RWPE1 (cell line): Measurements from ENCODE around the gene SRGAP2B.
"Not testable (repeated sequence)": the region's sequence is repeated elsewhere in the genome, so short reads cannot be mapped to it uniquely, and the experiment has no call there.

Experiments
- CTCF ChIA-PET: fragments of 350-600 bp; sonication (Branson Sonifier 250); formaldehyde crosslinking; extraction: SDS; loops from one replicate; lab custom pipeline; 2021; lab: Yijun Ruan, JAX
- POLR2A ChIA-PET: fragments of 400-600 bp; formaldehyde crosslinking; extraction: SDS; loops from one replicate; lab custom pipeline; 2020; ENCODE audit warnings: antibody characterized with exemption; ENCODE audit not compliant: low non-redundant PET; lab: Yijun Ruan, JAX
- DNase-seq: peaks from one replicate; pipeline ENCODE4 v3.0.0; 2012; ENCODE audit warnings: low spot score
- H3K27ac ChIP-seq: fragments of 450-650 bp; 2 replicates; pipeline ENCODE4 v1.5.1; 2017

The SRGAP2B gene

DNA sequence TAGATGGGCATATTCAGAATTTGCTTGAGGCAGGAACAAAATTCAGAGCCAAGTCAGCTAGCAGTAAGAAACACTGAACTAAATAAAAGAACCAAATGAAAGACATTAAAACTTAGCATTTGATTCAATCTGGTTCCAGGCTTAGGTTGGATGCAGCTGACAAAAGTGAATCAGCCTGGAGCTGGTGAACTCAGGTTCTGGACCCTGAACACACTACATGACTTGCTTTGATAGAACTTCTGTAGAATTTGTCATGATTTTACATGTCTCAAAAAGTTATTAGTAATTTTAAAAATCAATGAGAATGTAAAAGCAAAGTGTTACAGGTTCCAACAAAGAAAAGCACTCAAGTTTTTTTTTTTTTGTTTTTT, 78.7 kb downstream of the SRGAP2B start:
- H3K27ac ChIP-seq, POLR2A ChIA-PET, CTCF ChIA-PET, DNase-seq: not testable (repeated sequence)

DNA sequence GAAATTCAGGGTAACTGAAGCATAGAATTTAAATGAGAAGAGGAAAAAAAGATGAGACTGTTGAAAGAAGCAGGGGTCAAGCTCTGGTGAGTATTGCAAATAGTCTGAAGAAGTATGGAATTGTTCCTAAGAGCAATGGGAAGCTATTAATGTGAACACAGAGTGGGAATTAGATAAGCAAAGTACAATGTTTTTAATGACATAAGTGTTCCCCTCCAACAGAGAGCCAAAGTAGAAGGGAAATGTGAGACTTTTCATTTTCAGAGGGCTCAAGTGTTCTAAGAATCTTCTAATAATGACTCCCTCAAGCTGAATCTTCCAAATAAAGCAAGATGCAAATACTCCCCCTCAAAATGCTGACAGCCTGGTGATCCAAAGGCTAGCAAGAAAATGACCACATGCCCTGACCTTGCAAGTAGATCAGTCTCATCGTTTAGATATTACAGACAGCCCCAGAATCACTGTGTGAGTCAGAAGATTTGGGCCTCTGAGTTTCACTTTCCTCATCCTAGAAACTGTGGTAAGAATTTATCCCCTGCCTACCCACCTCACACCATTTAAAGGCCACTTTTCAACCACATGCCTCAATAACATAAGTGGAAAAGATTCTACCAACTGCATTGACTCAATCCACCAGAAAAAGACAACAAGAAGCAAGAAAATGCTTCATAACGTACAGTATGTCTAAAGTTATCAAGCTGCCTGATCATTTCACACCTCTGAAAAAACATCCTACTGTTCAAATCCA, 79.2 kb downstream of the SRGAP2B start:
- CTCF ChIA-PET, POLR2A ChIA-PET, H3K27ac ChIP-seq, DNase-seq: not testable (repeated sequence)

DNA sequence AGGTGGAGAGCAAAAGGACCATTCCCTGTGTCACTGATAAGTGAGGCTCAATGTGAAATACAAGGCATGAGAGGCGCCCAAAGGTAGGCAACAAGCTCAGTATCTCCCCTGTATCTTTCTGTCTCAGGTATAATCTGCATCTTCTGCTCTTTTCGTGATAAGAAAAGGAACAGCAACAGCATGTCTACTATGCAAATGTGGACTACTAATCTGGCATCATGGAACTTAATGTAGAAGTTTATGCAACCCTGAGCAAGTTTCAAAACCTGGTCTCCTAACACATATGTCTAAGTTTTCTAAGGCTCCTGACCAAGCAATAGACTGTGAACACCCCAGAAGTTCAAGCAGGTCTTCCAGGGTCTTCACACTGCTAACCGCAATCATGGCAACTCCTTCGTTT, 81.8 kb downstream of the SRGAP2B start:
- DNase-seq, POLR2A ChIA-PET, H3K27ac ChIP-seq, CTCF ChIA-PET: not testable (repeated sequence)

DNA sequence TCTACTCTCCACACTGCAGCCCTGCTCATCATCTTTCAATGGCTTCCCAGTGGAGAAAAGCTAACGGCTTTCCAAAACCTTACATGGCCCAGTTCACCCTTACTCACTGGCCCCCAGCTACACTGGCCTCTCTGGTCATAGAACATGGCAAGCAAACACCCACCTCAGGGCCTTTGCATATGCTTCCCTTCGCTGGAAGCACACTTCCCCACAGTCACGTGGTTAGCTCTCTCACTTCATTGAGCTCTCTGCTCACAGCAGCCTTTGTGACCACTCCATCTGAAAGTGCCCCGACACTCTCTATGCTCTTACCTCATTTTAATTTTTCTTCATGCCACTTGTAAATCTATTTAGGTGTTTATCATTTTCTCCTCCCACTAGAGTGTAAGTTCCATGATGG, 83.3 kb downstream of the SRGAP2B start:
- DNase-seq, H3K27ac ChIP-seq, CTCF ChIA-PET, POLR2A ChIA-PET: not testable (repeated sequence)

DNA sequence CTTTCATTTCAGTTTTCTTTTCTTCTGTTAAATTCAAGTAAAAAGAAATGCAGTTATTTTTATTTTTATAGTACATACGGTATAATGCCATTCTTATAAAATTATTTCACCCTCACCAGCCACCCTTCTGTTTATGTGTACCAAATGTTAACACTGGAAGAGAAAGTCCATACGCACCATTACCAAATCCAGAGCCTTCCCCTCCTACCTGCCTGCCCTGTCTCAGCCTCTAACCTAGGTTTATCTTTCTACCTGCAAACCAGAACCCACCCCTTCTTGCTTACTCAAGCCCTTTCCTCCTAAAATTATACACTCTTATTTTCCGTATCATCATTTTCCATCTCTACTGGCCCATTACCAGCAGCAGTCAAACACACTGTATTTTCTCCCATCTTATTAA, 84.5 kb downstream of the SRGAP2B start:
- DNase-seq, POLR2A ChIA-PET, H3K27ac ChIP-seq, CTCF ChIA-PET: not testable (repeated sequence)

DNA sequence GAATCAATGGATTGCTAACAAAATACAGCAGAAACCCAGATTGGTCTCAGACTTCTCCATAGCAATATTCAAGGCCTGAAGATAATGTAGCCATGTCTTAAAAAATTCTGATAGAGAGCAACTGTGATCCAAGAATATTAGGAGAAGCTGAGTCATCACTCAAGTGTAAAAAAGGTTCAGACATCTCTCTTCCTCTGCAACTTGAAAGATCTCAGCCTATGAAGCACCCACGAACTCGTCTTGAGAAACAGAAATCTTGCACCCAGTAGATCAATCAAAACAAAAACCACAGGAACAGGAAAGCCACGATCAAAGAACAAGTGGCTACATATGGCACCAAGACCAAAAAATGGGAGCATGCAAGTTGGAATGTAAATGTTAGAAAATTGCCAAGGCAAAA, 85.2 kb downstream of the SRGAP2B start:
- H3K27ac ChIP-seq, DNase-seq, POLR2A ChIA-PET, CTCF ChIA-PET: not testable (repeated sequence)

DNA sequence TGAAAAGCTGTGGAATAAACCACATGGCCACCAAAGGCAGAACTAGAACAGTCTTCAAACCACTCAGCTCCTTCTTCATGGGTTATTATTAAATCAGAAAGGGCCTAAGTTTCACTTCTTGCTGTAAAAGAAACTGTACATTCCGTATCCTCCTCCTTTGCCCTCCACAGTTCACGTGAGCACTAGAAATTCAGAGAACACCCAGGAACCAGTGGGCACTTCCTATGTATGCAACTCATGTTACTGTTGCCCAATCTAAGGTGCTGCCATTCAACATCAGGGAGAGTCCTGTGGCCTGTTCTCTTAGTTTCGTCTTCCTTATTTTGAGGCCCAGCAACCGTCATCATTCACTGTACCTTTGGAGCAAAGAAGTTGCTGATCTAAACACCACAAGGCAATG, 86.7 kb downstream of the SRGAP2B start:
- CTCF ChIA-PET, POLR2A ChIA-PET, DNase-seq, H3K27ac ChIP-seq: not testable (repeated sequence)

DNA sequence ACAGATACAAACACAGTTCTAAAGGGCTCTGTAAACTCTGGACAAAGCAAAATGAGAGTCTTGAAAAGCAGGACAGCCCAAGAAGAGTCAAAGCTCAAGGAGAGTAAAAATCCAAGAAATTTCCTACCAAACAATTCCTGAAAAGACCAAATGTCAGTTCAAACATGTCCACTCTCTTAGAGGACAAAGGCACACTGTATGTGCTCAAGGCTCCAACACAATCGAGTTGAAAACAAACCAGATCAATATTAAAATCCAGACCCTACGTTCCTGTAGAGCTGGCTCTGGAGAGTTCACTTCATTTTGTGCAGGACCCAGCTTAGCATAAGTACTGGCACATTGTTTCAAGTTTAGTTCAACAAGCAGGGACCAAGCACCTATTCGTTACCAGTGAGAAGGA, 90.0 kb downstream of the SRGAP2B start:
- H3K27ac ChIP-seq, DNase-seq, CTCF ChIA-PET, POLR2A ChIA-PET: not testable (repeated sequence)

DNA sequence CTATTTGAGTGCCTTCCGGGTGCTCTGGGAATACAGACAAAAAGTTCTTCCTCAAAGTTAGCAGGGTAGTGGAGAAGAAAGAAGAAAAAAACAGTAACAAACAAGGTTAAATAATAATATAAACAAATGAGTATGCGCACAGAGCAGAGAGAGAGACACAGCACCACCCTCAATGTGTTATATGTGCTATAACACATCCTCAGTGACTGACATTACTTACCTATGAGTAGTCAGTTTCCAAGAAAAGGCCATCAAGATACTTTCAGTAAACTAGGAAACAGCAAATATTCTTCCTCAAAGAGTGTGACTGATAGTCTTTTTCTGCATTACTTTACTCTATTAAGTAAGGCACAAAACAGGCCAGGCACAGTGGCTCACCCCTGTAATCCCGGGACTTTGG, 93.7 kb downstream of the SRGAP2B start:
- DNase-seq, POLR2A ChIA-PET, CTCF ChIA-PET, H3K27ac ChIP-seq: not testable (repeated sequence)

DNA sequence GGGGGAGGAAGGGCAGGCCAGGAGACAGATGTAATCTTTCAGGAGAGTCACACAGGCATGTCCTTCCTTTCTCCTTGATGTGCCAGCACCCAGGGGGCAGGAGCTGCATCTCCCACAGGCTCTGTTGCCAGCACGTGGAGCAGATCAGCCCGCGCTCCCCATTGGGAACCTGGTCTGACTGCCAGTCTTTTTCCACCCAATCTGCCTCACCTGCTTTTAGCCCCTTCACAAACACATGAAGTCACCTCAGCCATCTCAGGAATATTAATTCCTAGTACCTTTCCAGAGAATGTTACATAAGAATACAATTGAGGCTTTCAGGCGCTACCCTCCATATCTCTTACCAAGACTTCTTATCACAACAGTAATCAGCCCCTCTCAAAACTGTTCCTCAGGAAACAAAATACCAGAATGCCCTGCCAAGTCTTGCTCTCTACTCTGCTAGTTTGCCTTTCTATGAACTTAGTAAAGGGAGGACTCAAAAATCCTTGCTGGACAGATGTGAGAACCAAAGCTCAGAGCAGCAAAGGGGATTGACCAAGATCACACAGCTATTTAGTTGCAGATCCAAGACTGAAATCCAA, 94.3 kb downstream of the SRGAP2B start:
- POLR2A ChIA-PET, DNase-seq, CTCF ChIA-PET, H3K27ac ChIP-seq: not testable (repeated sequence)

DNA sequence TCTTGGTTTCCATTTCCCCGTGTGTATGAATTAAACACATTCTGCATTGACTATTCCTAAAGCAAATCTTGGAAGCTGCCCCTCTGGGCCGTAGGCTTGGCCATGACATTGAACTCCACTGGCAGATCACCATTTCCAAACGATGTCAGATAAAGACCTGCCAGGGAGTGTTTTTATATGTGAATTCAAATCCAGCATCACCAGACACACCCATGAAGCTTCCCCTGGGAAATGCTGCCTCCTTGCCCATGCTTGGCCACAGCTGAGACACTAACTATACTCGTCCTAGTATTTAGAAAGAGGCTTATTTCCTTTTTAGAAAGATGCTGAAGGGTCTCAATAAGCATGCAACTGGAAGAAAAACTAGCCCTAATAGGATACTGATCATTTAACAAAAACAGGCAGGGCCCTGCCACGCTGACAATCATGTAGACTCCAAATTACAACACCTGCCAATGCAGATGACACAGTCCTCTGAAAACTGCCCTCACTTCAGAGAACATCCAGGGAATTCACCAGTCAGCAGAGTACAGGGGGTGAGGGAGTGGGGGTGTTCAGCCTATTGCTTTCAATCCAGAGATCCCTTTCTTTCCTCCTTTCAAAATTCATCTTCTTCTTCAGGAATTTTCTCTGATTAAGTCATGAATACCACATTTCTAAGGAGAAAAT, 94.9 kb downstream of the SRGAP2B start:
- POLR2A ChIA-PET, DNase-seq, H3K27ac ChIP-seq, CTCF ChIA-PET: not testable (repeated sequence)

DNA sequence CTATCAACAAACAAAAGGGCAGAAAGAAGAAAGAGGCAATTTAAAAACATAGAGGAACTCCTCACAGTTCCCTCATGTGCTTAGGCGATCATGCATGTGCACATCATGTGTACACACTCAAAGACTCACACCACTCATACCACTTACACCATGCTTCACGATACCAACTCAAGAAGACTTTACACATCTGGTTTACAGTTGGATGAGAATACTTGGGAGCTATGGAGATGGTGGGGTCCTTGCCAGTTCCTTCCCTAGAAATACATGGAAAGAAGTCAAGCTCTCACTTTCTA, 96.2 kb downstream of the SRGAP2B start:
- CTCF ChIA-PET, DNase-seq, POLR2A ChIA-PET: not testable (repeated sequence)
- peak overlapping the region; percentile 55 for H3K27ac ChIP-seq

DNA sequence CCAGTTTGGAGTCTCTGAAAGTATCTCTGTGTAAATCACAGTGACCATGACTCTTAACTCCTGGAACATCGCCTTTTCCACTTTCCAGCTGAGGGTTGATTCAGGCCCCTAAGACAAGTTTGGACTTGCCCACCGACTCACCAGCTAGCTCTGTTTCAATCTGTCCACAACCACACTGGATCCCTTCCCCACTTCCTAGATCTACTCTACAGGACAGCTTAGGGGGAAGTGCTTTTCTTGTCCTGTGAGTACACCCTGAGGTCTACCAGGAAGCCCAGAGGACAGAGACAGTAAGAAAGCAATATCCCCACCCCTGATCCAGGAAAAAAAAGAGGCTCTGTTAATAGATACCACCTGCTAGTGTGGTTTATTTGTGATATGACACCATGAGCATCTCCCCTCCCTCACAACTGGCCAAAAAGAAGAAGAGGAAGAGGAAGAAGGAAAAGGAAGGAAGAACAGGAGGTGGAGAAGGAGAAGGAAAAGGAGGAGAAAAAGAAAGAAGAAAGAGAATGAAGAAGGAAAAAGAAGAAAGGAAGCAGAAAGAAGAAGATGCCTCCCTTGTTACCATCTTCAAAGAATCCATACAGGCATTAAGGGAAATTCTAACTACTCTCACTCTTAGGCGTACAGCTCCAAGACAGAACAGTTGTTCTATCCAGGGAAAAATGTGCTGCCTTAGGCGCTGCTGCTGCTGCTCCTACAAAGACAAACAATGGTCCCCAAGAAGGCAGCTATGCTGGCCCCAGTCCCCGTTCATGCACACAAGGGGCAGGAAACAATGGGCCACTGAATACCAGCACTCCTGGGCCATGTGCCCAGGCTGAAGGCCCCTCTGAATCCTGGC, 96.8 kb downstream of the SRGAP2B start:
- DNase-seq, CTCF ChIA-PET, POLR2A ChIA-PET: not testable (repeated sequence)
- peak overlapping the region; percentile 55 for H3K27ac ChIP-seq

DNA sequence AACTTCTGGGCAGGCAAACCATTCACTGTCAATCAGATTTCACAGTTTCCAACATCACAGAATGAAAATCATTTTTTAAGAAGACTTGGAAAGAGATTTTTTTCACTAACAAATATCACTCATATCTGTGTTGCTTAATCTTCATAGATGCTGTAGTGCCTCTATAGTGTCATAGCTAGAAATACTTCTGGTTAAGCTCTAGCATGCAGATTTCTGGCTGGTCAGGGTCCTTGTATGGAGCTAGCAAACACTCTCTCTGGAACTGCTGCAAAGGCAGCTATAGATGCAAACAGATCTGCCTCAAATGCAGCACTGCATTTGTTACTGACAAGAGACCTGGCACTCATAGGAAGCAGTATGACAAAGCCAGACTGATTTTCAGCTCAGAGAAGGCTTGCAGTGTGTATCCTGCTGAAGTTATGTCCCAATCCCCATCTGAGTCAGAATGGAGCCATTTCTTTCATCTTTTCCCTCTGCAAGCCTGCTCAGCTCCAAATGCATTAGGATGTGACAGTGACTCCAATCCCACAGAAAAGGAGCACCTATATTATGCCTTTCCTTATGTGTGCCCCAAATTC, 99.2 kb downstream of the SRGAP2B start:
- POLR2A ChIA-PET, CTCF ChIA-PET, DNase-seq, H3K27ac ChIP-seq: not testable (repeated sequence)

DNA sequence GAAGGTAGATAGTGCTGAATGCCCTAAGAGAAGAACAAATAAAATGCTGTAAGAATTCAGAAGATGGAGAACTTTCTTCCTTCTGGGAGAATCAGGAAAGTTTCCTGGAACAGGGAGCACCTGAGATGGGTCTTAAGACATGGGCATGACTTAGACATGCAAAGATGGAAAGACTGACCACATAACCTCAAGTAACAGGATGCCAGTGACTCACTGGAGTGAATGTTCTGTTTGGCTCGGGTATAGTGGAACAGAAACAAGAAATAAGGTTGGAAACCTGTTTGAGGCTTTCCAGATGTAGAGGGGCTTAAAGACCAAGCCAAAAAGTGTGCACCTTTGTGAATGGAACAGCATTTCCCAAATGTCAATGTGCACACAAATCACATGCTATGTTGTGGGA, 102.2 kb downstream of the SRGAP2B start:
- CTCF ChIA-PET, H3K27ac ChIP-seq, DNase-seq, POLR2A ChIA-PET: not testable (repeated sequence)

DNA sequence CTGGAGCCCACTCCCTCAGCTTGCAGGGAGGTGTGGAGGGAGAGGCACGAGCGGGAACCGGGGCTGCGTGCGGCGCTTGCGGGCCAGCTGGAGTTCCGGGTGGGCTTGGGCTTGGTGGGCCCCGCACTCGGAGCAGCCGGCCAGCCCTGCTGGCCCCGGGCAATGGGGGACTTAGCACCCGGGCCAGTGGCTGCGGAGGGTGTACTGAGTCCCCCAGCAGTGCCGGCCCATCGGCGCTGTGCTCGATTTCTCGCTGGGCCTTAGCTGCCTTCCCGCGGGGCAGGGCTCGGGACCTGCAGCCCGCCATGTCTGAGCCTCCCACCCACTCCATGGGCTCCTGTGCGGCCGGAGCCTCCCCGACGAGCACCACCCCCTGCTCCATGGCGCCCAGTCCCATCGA, 104.5 kb downstream of the SRGAP2B start:
- DNase-seq, POLR2A ChIA-PET, H3K27ac ChIP-seq, CTCF ChIA-PET: not testable (repeated sequence)

DNA sequence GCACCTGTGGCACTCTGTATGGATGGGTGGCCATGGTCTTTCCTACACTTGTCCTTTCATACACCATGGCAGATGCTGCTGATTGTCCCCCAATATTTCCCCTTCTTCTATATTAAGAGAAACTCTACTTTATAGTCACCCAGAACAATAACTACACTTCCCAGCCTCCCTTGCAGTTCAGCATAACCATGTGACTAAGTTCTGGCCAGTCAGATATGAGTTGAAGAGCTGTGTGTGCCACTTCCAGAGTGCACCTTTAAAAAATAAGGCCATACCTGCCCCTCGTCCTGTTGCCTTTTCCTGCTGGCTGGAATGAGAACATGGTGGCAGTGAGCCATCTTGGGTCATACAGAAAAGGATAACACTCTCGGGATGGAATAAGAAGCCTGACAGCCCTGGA, 108.0 kb downstream of the SRGAP2B start:
- CTCF ChIA-PET, H3K27ac ChIP-seq, POLR2A ChIA-PET, DNase-seq: not testable (repeated sequence)
